Measurements from ENCODE around the gene ZNF235. TPM values are rescaled to one million over a fixed set of nuclear protein-coding genes. Genes with fewer than 3 reads are reported as not detected.
A peak's percentile ranks its signal among the peaks of the same experiment; 100 is the strongest.

ZNF235 gene
- total RNA-seq, 1 donor from 2014 or later, result 4.8 TPM

- H3K4me1 ChIP-seq, result no peaks in the 10 kb centered on the region
- TF ChIP-seq CTCF (IDR thresholded peaks at IDR 0.05; ENCODE audit: borderline replicate concordance), result no peak
- no peak overlapping the region for H3K4me3 ChIP-seq
- peaks cover 98% of the 10 kb centered on the region for H3K9me3 ChIP-seq (replicated peaks)
- DNase-seq, result no peak
- no peaks in the 10 kb centered on the region for H3K27me3 ChIP-seq (ENCODE audit: low read depth)
- peaks cover 57% of the 10 kb centered on the region for H3K36me3 ChIP-seq
- intact Hi-C loops (cut with micrococcal nuclease), result no loop called here
- H3K27ac ChIP-seq (replicated peaks), result no peak overlapping the region
These were observed 26.6 kb downstream of the ZNF235 start for GRCh38 chr19:44278181-44278690.

GRCh38 chr19:44277331-44277730, 27.5 kb downstream of the ZNF235 start:
- intact Hi-C loops (cut with micrococcal nuclease), result no loop called here
- Histone ChIP-seq H3K4me1 (no peaks in the 10 kb centered on the region), H3K9me3 (replicated peaks) (peaks cover 95% of the 10 kb centered on the region), H3K4me3 (no peak overlapping the region), H3K36me3 (peaks cover 64% of the 10 kb centered on the region), H3K27ac (replicated peaks) (no peak overlapping the region), H3K27me3 (ENCODE audit: low read depth) (no peaks in the 10 kb centered on the region)
- no peak for DNase-seq
- no peak for TF ChIP-seq CTCF (IDR thresholded peaks at IDR 0.05; ENCODE audit: borderline replicate concordance)

- intact Hi-C loops (cut with micrococcal nuclease), result no loop called here
- no peaks in the 10 kb centered on the region for H3K27me3 ChIP-seq (ENCODE audit: low read depth)
- H3K27ac ChIP-seq (replicated peaks), result peak overlapping the region; percentile 76
- DNase-seq, result no peak
- TF ChIP-seq CTCF (IDR thresholded peaks at IDR 0.05; ENCODE audit: borderline replicate concordance), result no peak
- H3K9me3 ChIP-seq (replicated peaks), result peaks cover 89% of the 10 kb centered on the region
- H3K4me3 ChIP-seq, result peak overlapping the region; percentile 69
- no peaks in the 10 kb centered on the region for H3K4me1 ChIP-seq
- H3K36me3 ChIP-seq, result peaks cover 18% of the 10 kb centered on the region
These were observed 44.0 kb downstream of the ZNF235 start for GRCh38 chr19:44260695-44261446.

- TF ChIP-seq CTCF (IDR thresholded peaks at IDR 0.05; ENCODE audit: borderline replicate concordance), result no peak
- peak overlapping the region; percentile 69 for H3K4me3 ChIP-seq
- no peaks in the 10 kb centered on the region for H3K4me1 ChIP-seq
- H3K36me3 ChIP-seq, result peaks cover 14% of the 10 kb centered on the region
- no peak for DNase-seq
- intact Hi-C loops (cut with micrococcal nuclease), result no loop called here
- peaks cover 89% of the 10 kb centered on the region for H3K9me3 ChIP-seq (replicated peaks)
- H3K27ac ChIP-seq (replicated peaks), result peak overlapping the region; percentile 76
- H3K27me3 ChIP-seq (ENCODE audit: low read depth), result no peaks in the 10 kb centered on the region
These were observed 44.5 kb downstream of the ZNF235 start for GRCh38 chr19:44260343-44260681.

GRCh38 chr19:44258835-44259413, 45.9 kb downstream of the ZNF235 start:
- intact Hi-C loops (cut with micrococcal nuclease), result no loop called here
- peaks cover 22% of the 10 kb centered on the region for H3K36me3 ChIP-seq
- no peaks in the 10 kb centered on the region for H3K27me3 ChIP-seq (ENCODE audit: low read depth)
- H3K4me1 ChIP-seq, result no peaks in the 10 kb centered on the region
- TF ChIP-seq CTCF (IDR thresholded peaks at IDR 0.05; ENCODE audit: borderline replicate concordance), result no peak
- peaks cover 99% of the 10 kb centered on the region for H3K9me3 ChIP-seq (replicated peaks)
- no peak overlapping the region for H3K27ac ChIP-seq (replicated peaks)
- DNase-seq, result no peak
- peak overlapping the region; percentile 69 for H3K4me3 ChIP-seq

All from left ventricle myocardium inferior (tissue), 1 donor.